Vein endothelial cell (primary cell): ENCODE results near the gene HHATL. TPM values are rescaled to one million over a fixed set of nuclear protein-coding genes. Genes with fewer than 3 reads are reported as not detected.

Source experiments
- total RNA-seq: library from RNA; depleted of rRNA; stranded (reverse); fragments of >200 nt; gene quantifications from 2 replicates; pipeline ENCODE4 v1.2.3, GENCODE V29; 2012

HHATL gene, protein sequence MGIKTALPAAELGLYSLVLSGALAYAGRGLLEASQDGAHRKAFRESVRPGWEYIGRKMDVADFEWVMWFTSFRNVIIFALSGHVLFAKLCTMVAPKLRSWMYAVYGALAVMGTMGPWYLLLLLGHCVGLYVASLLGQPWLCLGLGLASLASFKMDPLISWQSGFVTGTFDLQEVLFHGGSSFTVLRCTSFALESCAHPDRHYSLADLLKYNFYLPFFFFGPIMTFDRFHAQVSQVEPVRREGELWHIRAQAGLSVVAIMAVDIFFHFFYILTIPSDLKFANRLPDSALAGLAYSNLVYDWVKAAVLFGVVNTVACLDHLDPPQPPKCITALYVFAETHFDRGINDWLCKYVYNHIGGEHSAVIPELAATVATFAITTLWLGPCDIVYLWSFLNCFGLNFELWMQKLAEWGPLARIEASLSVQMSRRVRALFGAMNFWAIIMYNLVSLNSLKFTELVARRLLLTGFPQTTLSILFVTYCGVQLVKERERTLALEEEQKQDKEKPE
- total RNA-seq, result not detected in 2 replicates

DNA sequence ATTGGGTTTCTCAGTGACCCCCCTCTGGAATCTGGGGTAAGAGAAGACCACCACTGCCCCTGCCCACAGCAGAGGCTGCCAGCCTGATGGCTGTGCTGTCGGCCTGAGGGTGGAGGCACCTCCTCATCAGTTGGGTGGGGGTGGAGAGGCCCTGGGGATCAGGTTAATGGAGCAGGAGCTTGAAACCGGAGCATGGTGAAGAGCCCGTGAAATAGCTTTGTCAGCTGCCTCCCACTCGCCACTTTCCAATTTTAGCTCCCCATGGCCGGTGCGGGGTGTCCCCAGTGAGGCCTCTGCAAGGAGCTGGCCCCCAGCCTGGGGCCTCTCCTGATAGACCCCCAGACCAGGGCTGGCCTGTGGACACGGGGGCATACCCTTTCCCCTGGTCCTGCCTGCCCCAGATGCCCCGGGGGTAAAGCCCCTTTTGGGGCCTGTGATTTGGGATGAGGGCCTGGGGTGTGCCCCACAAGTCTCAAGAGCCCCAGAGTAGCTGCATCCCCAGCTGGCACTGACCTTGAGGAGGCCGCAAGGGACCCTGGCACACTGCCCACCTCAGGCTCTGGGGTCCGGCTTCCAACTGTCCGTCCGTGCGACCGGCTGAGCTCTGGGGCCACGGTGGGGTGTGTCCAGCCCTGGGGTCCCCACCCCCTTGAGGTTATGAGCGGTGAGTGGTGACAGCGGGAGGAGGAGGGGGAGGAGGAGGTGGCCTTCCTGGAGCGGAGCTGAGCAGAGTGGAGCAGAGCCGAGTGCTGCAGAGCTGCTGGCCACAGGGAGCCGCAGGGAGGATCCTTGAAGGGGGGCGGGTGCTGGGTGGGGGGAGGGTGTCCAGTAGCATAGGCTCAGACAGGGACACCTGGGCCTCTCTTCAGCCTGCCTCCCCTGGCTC is at the start of gene HHATL:
Gene HHATL (minus strand): TSS at position 733 of the 886 bp plus-strand sequence. CDS start 1,972 bp downstream, outside the sequence.

DNA sequence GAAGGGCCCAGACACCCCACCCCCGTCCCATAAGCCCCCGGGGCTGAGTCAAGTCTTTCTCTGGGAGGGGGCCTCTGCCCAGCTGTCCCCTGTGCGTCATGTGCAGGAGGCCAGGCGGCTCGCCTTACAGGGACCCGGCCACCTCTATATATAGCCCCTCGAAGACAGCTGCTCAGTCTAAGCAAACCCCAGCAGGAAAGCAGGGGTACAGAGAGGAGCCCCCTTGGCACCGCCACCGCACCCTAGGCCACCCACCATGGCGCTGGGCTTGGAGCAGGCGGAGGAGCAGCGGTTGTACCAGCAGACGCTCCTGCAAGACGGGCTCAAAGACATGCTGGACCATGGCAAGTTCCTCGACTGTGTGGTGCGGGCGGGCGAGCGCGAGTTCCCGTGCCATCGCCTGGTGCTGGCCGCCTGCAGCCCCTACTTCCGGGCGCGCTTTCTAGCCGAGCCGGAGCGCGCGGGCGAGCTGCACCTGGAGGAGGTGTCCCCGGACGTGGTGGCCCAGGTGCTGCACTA is 17.2 kb downstream of the HHATL start, which contains the start of gene KLHL40:
Gene KLHL40 (plus strand): TSS at position 175 of the 519 bp plus-strand sequence. CDS start 82 bp downstream, at position 257.

DNA sequence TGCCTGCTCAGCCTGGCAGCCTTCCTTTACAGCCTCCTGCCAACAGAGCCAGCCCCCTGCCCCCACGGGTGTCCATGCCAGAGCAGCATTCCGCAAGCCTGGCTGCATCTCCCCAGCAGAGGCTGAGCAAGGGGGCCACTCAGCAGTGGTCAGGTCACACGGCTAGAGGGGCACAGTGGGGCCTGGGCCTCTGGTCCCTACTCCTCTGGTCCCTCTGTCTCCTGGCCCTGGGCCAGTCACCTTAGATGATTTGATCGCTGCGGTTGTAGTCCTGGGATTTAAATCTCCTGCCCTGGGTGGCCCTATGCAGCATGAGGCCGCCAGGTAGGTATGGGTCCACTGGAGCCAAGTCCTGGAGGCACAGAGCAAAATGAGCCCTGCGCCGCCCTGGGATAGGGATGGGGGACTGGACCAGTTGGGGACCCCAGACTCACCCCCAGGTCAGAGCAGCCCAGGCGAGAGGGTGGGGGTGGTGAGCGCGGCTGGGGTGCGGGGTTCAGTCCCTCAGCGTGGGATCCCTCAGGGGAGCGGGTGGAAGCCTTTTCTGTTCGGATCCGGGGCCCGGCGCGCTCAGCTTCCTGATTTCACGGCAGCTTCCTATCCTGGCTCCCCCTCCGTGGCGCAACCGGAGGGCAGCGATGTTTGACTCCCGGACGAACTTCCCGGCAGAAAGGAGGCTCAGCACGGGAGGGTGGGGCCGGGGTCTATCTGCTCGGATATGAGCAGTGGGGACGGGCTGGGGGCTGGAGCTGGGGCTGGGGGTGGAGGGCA is 48.9 kb downstream of the HHATL start, which contains the start of gene ZBTB47:
Gene ZBTB47 (plus strand): TSS at position 138 of the 771 bp plus-strand sequence. CDS start 4,659 bp downstream, outside the sequence.

Other genes with a start within 250 kb of the HHATL start
- gene VIPR1, start 200.2 kb downstream of the HHATL start, total RNA-seq, result 0.96 and 2.0 TPM in 2 replicates
- 60.8 and 85.9 TPM in 2 replicates for gene SEC22C, start 120.8 kb downstream of the HHATL start, total RNA-seq
- 19.1 and 20.9 TPM in 2 replicates for gene SS18L2, start 111.9 kb downstream of the HHATL start, total RNA-seq
- 77.7 and 100 TPM in 2 replicates for gene NKTR, start 102.1 kb downstream of the HHATL start, total RNA-seq
- gene ZBTB47, start 49.1 kb downstream of the HHATL start, total RNA-seq, result 17.8 and 22.9 TPM in 2 replicates
- not detected in 2 replicates for gene KLHL40, start 17.3 kb downstream of the HHATL start, total RNA-seq
- 0.76 TPM in 1 of 2 replicates, not detected in the other for gene CCDC13, start 70.5 kb upstream of the HHATL start, total RNA-seq
- gene HIGD1A, start 101.7 kb upstream of the HHATL start, total RNA-seq, result 87.2 and 137 TPM in 2 replicates
- gene ACKR2, start 106.6 kb upstream of the HHATL start, total RNA-seq, result not detected in 2 replicates
- not detected in 2 replicates for gene CYP8B1, start 173.1 kb upstream of the HHATL start, total RNA-seq
- gene ZNF662, start 203.3 kb upstream of the HHATL start, total RNA-seq, result 1.6 and 3.2 TPM in 2 replicates